ENCODE data around the gene LKAAEAR1. TPM values are rescaled to one million over a fixed set of nuclear protein-coding genes. Genes with fewer than 3 reads are reported as not detected.
A peak's percentile ranks its signal among the peaks of the same experiment; 100 is the strongest.

Gene LKAAEAR1
- total and polyA plus RNA-seq, 2 of the 13 experiments (the other 11 are each of a cell fraction or from before 2014, with no cell fraction given): not detected

- TF ChIP-seq ZBTB37 (CRISPR knock-in tag; IDR thresholded peaks at IDR 0.05) (0 out of 2 replicates have a peak, but pooled peaks have one; percentile 2), PRMT3 (CRISPR knock-in tag; IDR thresholded peaks at IDR 0.05; ENCODE audit: borderline replicate concordance, low read depth) (no peak), SP5 (CRISPR knock-in tag; IDR thresholded peaks at IDR 0.05; ENCODE audit: borderline replicate concordance, low read depth) (peak; percentile 60), HMGA1 (CRISPR knock-in tag; conservative IDR thresholded peaks at IDR 0.05) (no peak), ZNF121 (CRISPR knock-in tag; IDR thresholded peaks at IDR 0.05) (no peak; the same call in 1 of the 2 replicates), TSC22D2 (CRISPR knock-in tag; IDR thresholded peaks at IDR 0.05; ENCODE audit: borderline replicate concordance) (peak; percentile 69), BCL6 (CRISPR knock-in tag; IDR thresholded peaks at IDR 0.05) (no peak), PHF20 (CRISPR knock-in tag; IDR thresholded peaks at IDR 0.05) (no peak; the same call in 1 of the 2 replicates), ZFP62 (CRISPR knock-in tag; IDR thresholded peaks at IDR 0.05) (0 out of 2 replicates have a peak, but pooled peaks have one; percentile 45), NR2F2 (IDR thresholded peaks at IDR 0.05; ENCODE audit: borderline replicate concordance, low read depth) (peak; percentile 32; the same call in 1 of the 2 replicates), KDM5A (IDR thresholded peaks at IDR 0.05; ENCODE audit: borderline replicate concordance, low read length) (no peak), PHF5A (CRISPR knock-in tag; IDR thresholded peaks at IDR 0.05; ENCODE audit: low read depth, unreplicated experiment) (no peak), ZNF546 (CRISPR knock-in tag; conservative IDR thresholded peaks at IDR 0.05) (0 out of 2 replicates have a peak, but pooled peaks have one; percentile 4), ETS1 (CRISPR knock-in tag; IDR thresholded peaks at IDR 0.05) (no peak), ZBTB38 (CRISPR knock-in tag; IDR thresholded peaks at IDR 0.05) (peak; percentile 45; the same call in 1 of the 2 replicates), PHF8 (CRISPR knock-in tag; IDR thresholded peaks at IDR 0.05) (peak; percentile 47), MAFK (conservative IDR thresholded peaks at IDR 0.05 in 1 of 2, IDR thresholded peaks at IDR 0.05 in 1 of 2; ENCODE audit: low read length in 2 of 2) (no peak), MXD4 (CRISPR knock-in tag; IDR thresholded peaks at IDR 0.05) (peak; percentile 82; the same call in 1 of the 2 replicates), NFE2L1 (CRISPR knock-in tag; IDR thresholded peaks at IDR 0.05; ENCODE audit: borderline replicate concordance) (no peak), ZFP41 (CRISPR knock-in tag; IDR thresholded peaks at IDR 0.05; ENCODE audit: borderline replicate concordance) (peak; percentile 39; the same call in 1 of the 2 replicates), DNMT3B (CRISPR knock-in tag; conservative IDR thresholded peaks at IDR 0.05) (0 out of 2 replicates have a peak, but pooled peaks have one; percentile 62), KMT2B (CRISPR knock-in tag; IDR thresholded peaks at IDR 0.05) (peak; percentile 54; the same call in 1 of the 2 replicates)
- TF ChIP-seq, protein P1, sequence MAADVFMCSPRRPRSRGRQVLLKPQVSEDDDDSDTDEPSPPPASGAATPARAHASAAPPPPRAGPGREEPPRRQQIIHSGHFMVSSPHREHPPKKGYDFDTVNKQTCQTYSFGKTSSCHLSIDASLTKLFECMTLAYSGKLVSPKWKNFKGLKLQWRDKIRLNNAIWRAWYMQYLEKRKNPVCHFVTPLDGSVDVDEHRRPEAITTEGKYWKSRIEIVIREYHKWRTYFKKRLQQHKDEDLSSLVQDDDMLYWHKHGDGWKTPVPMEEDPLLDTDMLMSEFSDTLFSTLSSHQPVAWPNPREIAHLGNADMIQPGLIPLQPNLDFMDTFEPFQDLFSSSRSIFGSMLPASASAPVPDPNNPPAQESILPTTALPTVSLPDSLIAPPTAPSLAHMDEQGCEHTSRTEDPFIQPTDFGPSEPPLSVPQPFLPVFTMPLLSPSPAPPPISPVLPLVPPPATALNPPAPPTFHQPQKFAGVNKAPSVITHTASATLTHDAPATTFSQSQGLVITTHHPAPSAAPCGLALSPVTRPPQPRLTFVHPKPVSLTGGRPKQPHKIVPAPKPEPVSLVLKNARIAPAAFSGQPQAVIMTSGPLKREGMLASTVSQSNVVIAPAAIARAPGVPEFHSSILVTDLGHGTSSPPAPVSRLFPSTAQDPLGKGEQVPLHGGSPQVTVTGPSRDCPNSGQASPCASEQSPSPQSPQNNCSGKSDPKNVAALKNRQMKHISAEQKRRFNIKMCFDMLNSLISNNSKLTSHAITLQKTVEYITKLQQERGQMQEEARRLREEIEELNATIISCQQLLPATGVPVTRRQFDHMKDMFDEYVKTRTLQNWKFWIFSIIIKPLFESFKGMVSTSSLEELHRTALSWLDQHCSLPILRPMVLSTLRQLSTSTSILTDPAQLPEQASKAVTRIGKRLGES (CRISPR knock-in tag; IDR thresholded peaks at IDR 0.05; ENCODE audit: borderline replicate concordance): no peak
- TF ChIP-seq, protein P2, sequence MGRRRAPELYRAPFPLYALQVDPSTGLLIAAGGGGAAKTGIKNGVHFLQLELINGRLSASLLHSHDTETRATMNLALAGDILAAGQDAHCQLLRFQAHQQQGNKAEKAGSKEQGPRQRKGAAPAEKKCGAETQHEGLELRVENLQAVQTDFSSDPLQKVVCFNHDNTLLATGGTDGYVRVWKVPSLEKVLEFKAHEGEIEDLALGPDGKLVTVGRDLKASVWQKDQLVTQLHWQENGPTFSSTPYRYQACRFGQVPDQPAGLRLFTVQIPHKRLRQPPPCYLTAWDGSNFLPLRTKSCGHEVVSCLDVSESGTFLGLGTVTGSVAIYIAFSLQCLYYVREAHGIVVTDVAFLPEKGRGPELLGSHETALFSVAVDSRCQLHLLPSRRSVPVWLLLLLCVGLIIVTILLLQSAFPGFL (CRISPR knock-in tag; IDR thresholded peaks at IDR 0.05): no peak
Measured at GRCh38 chr20:64050261-64051032, 33.8 kb downstream of the LKAAEAR1 start (continued).

Measured in HepG2 (cell line).